Measurements from ENCODE around the gene YARS1. TPM values are rescaled to one million over a fixed set of nuclear protein-coding genes. Genes with fewer than 3 reads are reported as not detected.

Gene YARS1
- total and polyA plus RNA-seq, 2 of the 13 experiments (the other 11 are each of a cell fraction or from before 2014, with no cell fraction given) = 50.1 to 113 TPM

GRCh38 chr1:32749771-32750170, 67.4 kb downstream of the YARS1 start:
- Histone ChIP-seq H4K20me1 (ENCODE audit: insufficient read depth, low read length) (no peaks in the 10 kb centered on the region), H3K27me3 (ENCODE audit: control insufficient read depth in 1 of 2, insufficient read depth in 2 of 2, low read length in 2 of 2) (no peaks in the 10 kb centered on the region), H2AFZ (ENCODE audit: low read length) (no peak overlapping the region), H3K36me3 (replicated peaks in 1 of 2; ENCODE audit: control insufficient read depth in 1 of 2, insufficient read depth in 2 of 2, low read length in 2 of 2) (peaks cover 3 to 7% of the 10 kb centered on the region in 2 experiments; a peak in 2 of 5 replicates), H3K9ac (ENCODE audit: insufficient read depth, low read depth, low read length) (no peak overlapping the region), H3K4me2 (ENCODE audit: low read depth, low read length) (no peak overlapping the region), H3K27ac (ENCODE audit: extremely low read length, insufficient read depth, low read length) (no peak overlapping the region), H3K9me3 (ENCODE audit: low read length) (no peaks in the 10 kb centered on the region), H3K4me3 (replicated peaks in 1 of 3; ENCODE audit: insufficient read depth in 1 of 3, low read depth in 2 of 3, low read length in 3 of 3) (no peak overlapping the region), H3K4me1 (ENCODE audit: insufficient read depth, low read length) (peaks cover 11% of the 10 kb centered on the region), H3K79me2 (ENCODE audit: insufficient read depth, low read length) (peaks cover 19% of the 10 kb centered on the region)
- CTCF ChIA-PET (ENCODE audit: low intra/inter-chr PET ratio, low total read pairs) = no interaction called here
- in situ Hi-C loops (cut with HindIII; ENCODE audit: extremely low pct_ligation_motif_present, low pct_unique_long_range_greater_than_20kb) = no loop called here
- POLR2A ChIA-PET = interaction anchor here (0.7 to 1.1 kb wide), 2 partner anchors 11 to 21 kb away, joined by 3 to 4 read pairs; no protein-coding TSS in a partner anchor
- no TSS peak for BruUV-seq (replicated peaks)
- FAIRE-seq (no peak), DNase-seq (ENCODE audit: low spot score) (no peak), ATAC-seq (no peak)
- no CpG with 5 or more reads among the region's 3 CpGs for WGBS (ENCODE audit: low lambda C conversion rate)
- intact Hi-C loops (cut with micrococcal nuclease; ENCODE audit: unreplicated experiment) = no loop called here
- TF ChIP-seq PRDM10 (CRISPR knock-in tag; IDR thresholded peaks at IDR 0.05; ENCODE audit: low read depth) = no peak
- no peak for TF ChIP-seq ZNF44 (CRISPR knock-in tag; IDR thresholded peaks at IDR 0.05)
- TF ChIP-seq FOXM1 (CRISPR knock-in tag; IDR thresholded peaks at IDR 0.05) = no peak
- TF ChIP-seq KAT8 (CRISPR knock-in tag; IDR thresholded peaks at IDR 0.05) = no peak
- no peak for TF ChIP-seq ZFAT (CRISPR knock-in tag; conservative IDR thresholded peaks at IDR 0.05)
- no peak for TF ChIP-seq PHF5A (CRISPR knock-in tag; IDR thresholded peaks at IDR 0.05; ENCODE audit: low read depth, unreplicated experiment)
- no peak for TF ChIP-seq HES4 (CRISPR knock-in tag; IDR thresholded peaks at IDR 0.05; ENCODE audit: borderline replicate concordance)
- TF ChIP-seq GFI1 (CRISPR knock-in tag; IDR thresholded peaks at IDR 0.05; ENCODE audit: borderline replicate concordance) = no peak
- no peak for TF ChIP-seq SSRP1 (CRISPR knock-in tag; IDR thresholded peaks at IDR 0.05)
- TF ChIP-seq PPARG (CRISPR knock-in tag; conservative IDR thresholded peaks at IDR 0.05) = no peak
- TF ChIP-seq ZNF567 (CRISPR knock-in tag; IDR thresholded peaks at IDR 0.05; ENCODE audit: borderline replicate concordance) = no peak
- TF ChIP-seq ZNF207 (IDR thresholded peaks at IDR 0.05; ENCODE audit: borderline replicate concordance) = no peak
- no peak for TF ChIP-seq AFF4 (CRISPR knock-in tag; IDR thresholded peaks at IDR 0.05)
- no peak for TF ChIP-seq BORCS8-MEF2B (CRISPR knock-in tag; IDR thresholded peaks at IDR 0.05)
- TF ChIP-seq ONECUT2 (CRISPR knock-in tag; IDR thresholded peaks at IDR 0.05) = no peak
- no peak for TF ChIP-seq ZNF704 (CRISPR knock-in tag; IDR thresholded peaks at IDR 0.05; ENCODE audit: borderline replicate concordance)

Data from HepG2 (cell line).